Prostate gland (tissue), 2 donors: ENCODE results near the gene TCF7L1. TPM values are rescaled to one million over a fixed set of nuclear protein-coding genes. Genes with fewer than 3 reads are reported as not detected.

Source experiments
- DNase-seq: peaks from one replicate; pipeline ENCODE4 v3.0.0-alpha.2; 2019; ENCODE audit warnings: low spot score
- H3K27ac ChIP-seq, 2 donors: fragments of 200-600 bp; sonication (generic); 2 replicates each; pipeline ENCODE4 v1.5.1; 2017 to 2019
- H3K27me3 ChIP-seq: fragments of 200-600 bp; sonication (generic); replicated peaks from 2 replicates; pipeline ENCODE4 v1.5.1; 2019; ENCODE audit not compliant: insufficient read depth
- H3K36me3 ChIP-seq, 2 donors: fragments of 200-600 bp; sonication (generic); 1 replicate in 1 of 2; 2 replicates in 1 of 2; pipeline versions ENCODE4 v1.5.1 to v1.8.1; 2017 to 2019
- H3K4me1 ChIP-seq: fragments of 200-600 bp; sonication (generic); replicated peaks from 2 replicates; pipeline ENCODE4 v1.5.1; 2019
- H3K4me3 ChIP-seq, 2 donors: fragments of 200-600 bp; sonication (generic); 2 replicates each; pipeline ENCODE4 v1.5.1; 2017 to 2019
- H3K9me3 ChIP-seq: fragments of 200-600 bp; sonication (generic); 2 replicates; pipeline ENCODE4 v1.5.1; 2017
- CTCF ChIP-seq, 4 experiments: fragments of 200-600 bp in 2 of 4; fragments of 450-650 bp in 2 of 4; sonication (generic) in 2 of 4; IDR thresholded peaks; 1 replicate in 3 of 4; 2 replicates in 1 of 4; pipeline ENCODE4 v1.5.1; 2016 to 2019; ENCODE audit warnings: antibody characterized with exemption in 4 of 4, mild to moderate bottlenecking in 2 of 4, moderate library complexity in 2 of 4
- POLR2A ChIP-seq: fragments of 450-650 bp; IDR thresholded peaks from one replicate; pipeline ENCODE4 v1.6.1; 2016; ENCODE audit warnings: antibody characterized with exemption, mild to moderate bottlenecking
- POLR2AphosphoS5 ChIP-seq: sonication (generic); formaldehyde crosslinking; IDR thresholded peaks from one replicate; pipeline ENCODE4 v1.6.1; 2017; ENCODE audit warnings: antibody characterized with exemption
- WGBS: methylation state at CpG from one replicate; pipeline ENCODE4 v1.1.5; 2018; 5-methylcytosine and 5-hydroxymethylcytosine counted together
- intact Hi-C: fragments of 100-400 bp; cut with DNase I; formaldehyde crosslinking; loops from one replicate; pipeline ENCODE4 v1.14.2; 2022
- total RNA-seq, 2 donors: library from RNA; depleted of rRNA; stranded (reverse); fragments of >200 nt; gene quantifications; one replicate each; pipeline ENCODE4 v1.1.0, GENCODE V29; 2016

TCF7L1 gene
- total RNA-seq, 2 donors from 2014 or later = 2.6 to 7.0 TPM

- H3K27ac ChIP-seq = no peak overlapping the region
- H3K36me3 ChIP-seq = no peaks in the 10 kb centered on the region
- TF ChIP-seq POLR2A (no peak), POLR2AphosphoS5 (no peak), CTCF (IDR thresholded peaks at IDR 0.05) (no peak)
Observed at GRCh38 chr2:85247610-85248009, 114.4 kb downstream of the TCF7L1 start.

GRCh38 chr2:85248773-85249509 lies 115.7 kb downstream of the TCF7L1 start:
- WGBS = 20% methylated on average over 7 of the region's 7 CpGs
- no peaks in the 10 kb centered on the region for H3K27me3 ChIP-seq
- peak overlapping the region; percentile 59 to 62 for H3K27ac ChIP-seq
- no peak overlapping the region for H3K4me3 ChIP-seq
- intact Hi-C loops = loop anchor here (5.0 kb wide), 1 partner anchor 33 kb away; no protein-coding TSS in a partner anchor
- no peaks in the 10 kb centered on the region for H3K36me3 ChIP-seq
- H3K4me1 ChIP-seq = no peaks in the 10 kb centered on the region
- no peaks in the 10 kb centered on the region for H3K9me3 ChIP-seq
- peak; percentile 59 for DNase-seq
- TF ChIP-seq POLR2A (no peak), POLR2AphosphoS5 (peak; percentile 72)

More at GRCh38 chr2:85247610-85248009, 114.4 kb downstream of the TCF7L1 start:
- 74% methylated on average over 8 of the region's 8 CpGs for WGBS
- H3K9me3 ChIP-seq = no peaks in the 10 kb centered on the region
- H3K27me3 ChIP-seq = no peaks in the 10 kb centered on the region
- H3K4me3 ChIP-seq = no peak overlapping the region
- DNase-seq = no peak
- no peaks in the 10 kb centered on the region for H3K4me1 ChIP-seq
- intact Hi-C loops = loop anchor here (5.0 kb wide), 1 partner anchor 35 kb away; no protein-coding TSS in a partner anchor

- Histone ChIP-seq H3K27me3 (no peaks in the 10 kb centered on the region), H3K9me3 (no peaks in the 10 kb centered on the region), H3K36me3 (no peaks in the 10 kb centered on the region), H3K4me3 (no peak overlapping the region), H3K4me1 (no peaks in the 10 kb centered on the region), H3K27ac (no peak overlapping the region)
- intact Hi-C loops = no loop called here
- TF ChIP-seq CTCF (IDR thresholded peaks at IDR 0.05) (no peak), POLR2A (no peak), POLR2AphosphoS5 (no peak)
- DNase-seq = no peak
- 54% methylated on average over 2 of the region's 2 CpGs for WGBS
Observed at GRCh38 chr2:85250045-85250444, 116.9 kb downstream of the TCF7L1 start.

- no peak for DNase-seq
- 81% methylated on average over 3 of the region's 3 CpGs for WGBS
- no peaks in the 10 kb centered on the region for H3K27me3 ChIP-seq
- H3K36me3 ChIP-seq = no peaks in the 10 kb centered on the region
- TF ChIP-seq POLR2A (no peak), CTCF (IDR thresholded peaks at IDR 0.05) (no peak), POLR2AphosphoS5 (no peak)
- H3K9me3 ChIP-seq = no peaks in the 10 kb centered on the region
- no peak overlapping the region for H3K27ac ChIP-seq
- H3K4me1 ChIP-seq = peaks cover 4% of the 10 kb centered on the region
- intact Hi-C loops = no loop called here
- no peak overlapping the region for H3K4me3 ChIP-seq
Observed at GRCh38 chr2:85251070-85251616, 118.0 kb downstream of the TCF7L1 start.

- Histone ChIP-seq H3K4me3 (no peak overlapping the region), H3K4me1 (peaks cover 15% of the 10 kb centered on the region), H3K9me3 (no peaks in the 10 kb centered on the region), H3K27ac (no peak overlapping the region), H3K36me3 (no peaks in the 10 kb centered on the region), H3K27me3 (no peaks in the 10 kb centered on the region)
- intact Hi-C loops = no loop called here
- DNase-seq = no peak
- WGBS = 64% methylated on average over 5 of the region's 5 CpGs
- TF ChIP-seq CTCF (IDR thresholded peaks at IDR 0.05) (no peak), POLR2AphosphoS5 (no peak), POLR2A (no peak)
Observed at GRCh38 chr2:85253890-85254289, 120.7 kb downstream of the TCF7L1 start.
